K562 (cell line): ENCODE data around the gene IL10RB. TPM values are rescaled to one million over a fixed set of nuclear protein-coding genes. Genes with fewer than 3 reads are reported as not detected.

Source experiments
- CREB5 ChIP-seq: fragments of 250-450 bp; sonication (Bioruptor Pico); IDR thresholded peaks from 2 replicates; pipeline ENCODE4 v1.5.0; 2020; ENCODE audit warnings: mild to moderate bottlenecking
- CTBP1 ChIP-seq: fragments of 450-650 bp; IDR thresholded peaks from 2 replicates; pipeline ENCODE4 v1.6.1; 2016; ENCODE audit warnings: borderline replicate concordance
- CUX1 ChIP-seq: fragments of 200-800 bp; sonication (Bioruptor generic); IDR thresholded peaks from 2 replicates; pipeline ENCODE4 v1.6.1; 2016; ENCODE audit warnings: missing genetic modification characterization, missing compliant biosample characterization
- DLX4 ChIP-seq: fragments of 250-450 bp; sonication (Bioruptor Pico); IDR thresholded peaks from 2 replicates; pipeline ENCODE4 v1.6.1; 2021; ENCODE audit warnings: mild to moderate bottlenecking
- MCM7 ChIP-seq, 2 experiments: fragments of 450-650 bp; IDR thresholded peaks; 2 replicates each; pipeline ENCODE4 v1.6.1; 2016 to 2018
- MNT ChIP-seq, 2 experiments: fragments of 450-650 bp; conservative IDR thresholded peaks; 2 replicates each; pipeline ENCODE4 v1.6.1; 2017; ENCODE audit warnings: mild to moderate bottlenecking in 2 of 2, moderate library complexity in 2 of 2
- SIX5 ChIP-seq, 2 experiments: IDR thresholded peaks; 2 replicates each; pipeline ENCODE4 v1.6.1; 2011; ENCODE audit warnings: low read length in 2 of 2, borderline replicate concordance in 1 of 2, low read depth in 1 of 2, mild to moderate bottlenecking in 1 of 2, moderate library complexity in 1 of 2; ENCODE audit not compliant: insufficient read depth in 1 of 2
- ZNF23 ChIP-seq: fragments of 250-450 bp; sonication (Bioruptor Pico); IDR thresholded peaks from 2 replicates; pipeline ENCODE4 v1.4.0; 2020; ENCODE audit warnings: mild to moderate bottlenecking
- ZNF324 ChIP-seq: fragments of 250-450 bp; sonication (Bioruptor Pico); IDR thresholded peaks from 2 replicates; pipeline ENCODE4 v1.4.0; 2020; ENCODE audit warnings: mild to moderate bottlenecking
- ZNF384 ChIP-seq: IDR thresholded peaks from 2 replicates; pipeline ENCODE4 v1.6.1; 2012; ENCODE audit warnings: low read depth, low read length, improper control_type of control experiment
- polyA plus RNA-seq, 8 experiments: library from polyadenylated mRNA; depleted of rRNA in 4 of 8; stranded (reverse) in 5 of 8; unstranded in 3 of 8; fragments of >200 nt; fragmentation: Nextera tagmentation in 2 of 8; fragmentation: Illumina TruSeq in 1 of 8; extraction: Ambion mirVana in 2 of 8; extraction: Trizol in 1 of 8; gene quantifications; 2 replicates each; pipeline versions ENCODE4 v1.2.1 to v1.2.3, GENCODE V29; 2011 to 2014; ENCODE audit warnings: inconsistent platforms in 1 of 8, missing spikeins in 1 of 8
- total RNA-seq, 7 experiments: library from RNA; depleted of rRNA in 6 of 7; stranded (reverse); fragments of >200 nt in 6 of 7; fragmentation: Illumina TruSeq in 2 of 7; extraction: Trizol in 2 of 7; gene quantifications; 2 replicates each; pipeline versions ENCODE4 v1.2.1 to v1.2.3, GENCODE V29; 2011 to 2021; ENCODE audit warnings: low replicate concordance in 1 of 7

The IL10RB gene
- total and polyA plus RNA-seq, 9 of the 15 experiments (the other 6 are each of a cell fraction or from before 2014, with no cell fraction given), result 10.9 to 33.8 (median 23.0) TPM

GRCh38 chr21:33300701-33301631 lies 34.8 kb downstream of the IL10RB start (continued):
- no peak for TF ChIP-seq DLX4
- TF ChIP-seq CREB5 (CRISPR knock-in tag), result peak; percentile 93
- no peak for TF ChIP-seq ZNF384
- TF ChIP-seq CTBP1, result no peak
- peak; percentile 89 for TF ChIP-seq CUX1
- TF ChIP-seq ZNF23 (CRISPR knock-in tag), result peak; percentile 78
- TF ChIP-seq MNT (conservative IDR thresholded peaks at IDR 0.05), result no peak
- TF ChIP-seq ZNF324 (CRISPR knock-in tag), result peak; percentile 77
- TF ChIP-seq MCM7 (IDR thresholded peaks at IDR 0.05), result no peak
- no peak for TF ChIP-seq SIX5 (IDR thresholded peaks at IDR 0.05; ENCODE audit: borderline replicate concordance in 1 of 2, insufficient read depth in 1 of 2, low read depth in 1 of 2, low read length in 2 of 2)
